ENCODE results near the gene ASGR1.

Gene ASGR1

DNA sequence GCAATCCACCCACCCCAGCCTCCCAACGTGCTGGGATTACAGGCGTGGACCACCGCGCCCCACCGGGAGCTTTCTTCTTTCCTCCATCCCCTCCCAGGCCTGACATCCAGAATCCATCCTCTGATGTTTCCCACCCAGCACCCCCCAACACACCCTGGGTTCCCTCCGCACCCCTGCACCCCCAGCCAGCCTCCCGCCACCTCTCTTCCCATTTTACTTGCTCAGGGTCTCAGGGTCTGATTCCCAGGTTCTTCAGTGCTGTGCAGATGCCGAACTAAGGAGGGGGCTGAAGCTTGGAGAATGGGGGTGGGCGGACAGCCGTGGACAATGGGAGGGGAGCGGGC lies 225 bp downstream of the ASGR1 start:
- Histone ChIP-seq H3K9me3 (ENCODE audit: insufficient read depth, low read length, severe bottlenecking) (no peaks in the 10 kb centered on the region), H3K27me3 (ENCODE audit: insufficient read depth, low read length, poor library complexity) (no peaks in the 10 kb centered on the region), H4K20me1 (ENCODE audit: insufficient read depth, low read length) (no peaks in the 10 kb centered on the region; the same call in 1 of the 2 replicates), H3K4me3 (ENCODE audit: low read depth in 1 of 2, low read length in 2 of 2) (no peak overlapping the region), H3K9ac (ENCODE audit: low read depth, low read length) (no peak overlapping the region), H3K27ac (ENCODE audit: low read length) (no peak overlapping the region), H3K36me3 (ENCODE audit: insufficient read depth, low read length) (no peaks in the 10 kb centered on the region), H3K79me2 (ENCODE audit: insufficient read depth, low read length) (no peaks in the 10 kb centered on the region), H3K4me1 (ENCODE audit: insufficient read depth, low read length) (peaks cover 16% of the 10 kb centered on the region), H2AFZ (ENCODE audit: low read depth, low read length) (no peak overlapping the region), H3K4me2 (ENCODE audit: insufficient read depth, low read length) (no peak overlapping the region)
- DNase-seq (no peak), ATAC-seq (ENCODE audit: insufficient read depth, low read depth) (no peak)
- no peak for TF ChIP-seq CTCF (IDR thresholded peaks at IDR 0.05; ENCODE audit: borderline replicate concordance, extremely low read depth, low read length, poor library complexity, severe bottlenecking)
- no peak for TF ChIP-seq EZH2 (IDR thresholded peaks at IDR 0.05; ENCODE audit: borderline replicate concordance, low read depth, low read length, severe bottlenecking)

DNA sequence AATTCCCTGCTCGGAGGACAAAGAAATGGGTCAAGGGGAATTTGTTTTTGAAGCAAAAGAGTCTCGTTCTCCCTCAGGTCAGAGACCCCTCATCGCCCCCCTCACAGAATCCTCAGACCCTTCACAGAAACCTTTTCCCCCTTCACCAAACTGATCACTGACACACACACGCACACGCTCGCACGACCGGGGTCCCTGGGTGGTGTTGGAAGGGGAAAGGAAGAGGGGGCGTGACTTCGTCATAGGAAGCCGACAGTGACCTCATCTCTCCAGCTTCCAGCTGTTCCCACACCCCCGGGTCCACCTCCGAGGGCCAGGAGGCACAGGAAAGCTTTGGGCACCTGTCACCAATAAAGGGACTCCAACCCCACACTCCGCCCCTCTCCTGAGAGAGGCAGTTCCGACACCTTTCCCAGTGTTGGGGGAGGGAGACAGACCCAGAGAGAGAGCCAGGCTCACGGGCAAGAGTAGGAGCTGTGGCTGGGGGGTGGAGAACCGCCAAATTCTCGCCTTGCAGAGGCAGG lies 1.2 kb downstream of the ASGR1 start:
- no peaks in the 10 kb centered on the region for H3K79me2 ChIP-seq (ENCODE audit: insufficient read depth, low read length)
- H3K4me1 ChIP-seq (ENCODE audit: insufficient read depth, low read length): peaks cover 16% of the 10 kb centered on the region
- no peaks in the 10 kb centered on the region for H3K27me3 ChIP-seq (ENCODE audit: insufficient read depth, low read length, poor library complexity)
- H3K36me3 ChIP-seq (ENCODE audit: insufficient read depth, low read length): no peaks in the 10 kb centered on the region
- peak overlapping the region; percentile 58 for H3K9ac ChIP-seq (ENCODE audit: low read depth, low read length)
- H3K9me3 ChIP-seq (ENCODE audit: insufficient read depth, low read length, severe bottlenecking): no peaks in the 10 kb centered on the region
- peak overlapping the region; percentile 46; the same call in 1 of the 2 replicates for H3K27ac ChIP-seq (ENCODE audit: low read length)
- ATAC-seq (ENCODE audit: insufficient read depth, low read depth): peak; percentile 43; the same call in 2 of the 3 replicates
- peak overlapping the region; percentile 83 for H3K4me2 ChIP-seq (ENCODE audit: insufficient read depth, low read length)
- TF ChIP-seq CTCF (IDR thresholded peaks at IDR 0.05; ENCODE audit: borderline replicate concordance, extremely low read depth, low read length, poor library complexity, severe bottlenecking) (no peak), EZH2 (IDR thresholded peaks at IDR 0.05; ENCODE audit: borderline replicate concordance, low read depth, low read length, severe bottlenecking) (no peak)
- H3K4me3 ChIP-seq (ENCODE audit: low read depth in 1 of 2, low read length in 2 of 2): peak overlapping the region; percentile 8 to 58; a peak in 3 of 4 replicates
- DNase-seq: peak; percentile 39
- peak overlapping the region; percentile 92 for H2AFZ ChIP-seq (ENCODE audit: low read depth, low read length)
- no peaks in the 10 kb centered on the region; the same call in 1 of the 2 replicates for H4K20me1 ChIP-seq (ENCODE audit: insufficient read depth, low read length)

DNA sequence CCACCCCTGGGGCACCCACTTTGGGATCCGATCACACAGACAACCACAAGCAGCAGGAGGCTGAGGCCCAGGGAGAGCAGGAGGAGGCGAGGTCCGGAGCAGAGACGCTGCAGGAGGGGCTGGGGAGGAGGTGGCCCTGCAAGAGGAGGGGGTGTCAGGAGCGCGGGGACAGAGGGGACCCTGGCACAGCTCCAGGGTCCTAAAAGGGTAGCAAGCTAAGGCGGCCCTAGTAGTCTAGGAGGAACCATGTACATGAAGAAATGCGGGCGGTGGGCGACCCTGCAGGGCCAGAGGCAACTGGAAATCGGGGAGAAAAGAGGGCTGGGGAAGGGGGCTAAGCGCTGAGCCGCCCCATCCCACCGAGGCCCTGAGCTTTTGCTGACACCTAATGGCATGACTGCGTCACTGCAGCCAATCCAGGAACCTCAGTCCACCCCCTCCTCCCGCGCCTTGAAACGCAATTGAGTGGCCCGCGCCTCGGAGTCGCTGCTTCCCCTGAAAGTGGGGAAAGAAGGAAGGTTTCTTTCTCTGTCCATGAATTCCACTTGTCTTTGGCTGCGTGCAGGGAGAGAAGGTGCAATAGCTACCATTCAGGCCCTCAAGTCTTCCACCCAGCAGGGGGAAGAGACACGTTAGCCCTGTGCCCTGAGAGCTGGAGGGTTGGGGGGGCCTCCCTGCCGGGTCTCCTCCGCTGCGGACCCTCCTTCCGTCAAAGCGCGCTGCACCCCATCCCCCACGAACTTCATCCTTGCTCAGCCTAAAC lies 1.8 kb downstream of the ASGR1 start:
- ATAC-seq (ENCODE audit: insufficient read depth, low read depth) (peak; percentile 92), DNase-seq (peak; percentile 76)
- Histone ChIP-seq H3K4me3 (ENCODE audit: low read depth in 1 of 2, low read length in 2 of 2) (peak overlapping the region; percentile 8 to 58; a peak in 3 of 4 replicates), H3K27me3 (ENCODE audit: insufficient read depth, low read length, poor library complexity) (no peaks in the 10 kb centered on the region), H4K20me1 (ENCODE audit: insufficient read depth, low read length) (no peaks in the 10 kb centered on the region; the same call in 1 of the 2 replicates), H3K27ac (ENCODE audit: low read length) (peak overlapping the region; percentile 46; the same call in 1 of the 2 replicates), H3K4me1 (ENCODE audit: insufficient read depth, low read length) (peaks cover 16% of the 10 kb centered on the region), H2AFZ (ENCODE audit: low read depth, low read length) (peak overlapping the region; percentile 92), H3K4me2 (ENCODE audit: insufficient read depth, low read length) (peak overlapping the region; percentile 83), H3K9ac (ENCODE audit: low read depth, low read length) (peak overlapping the region; percentile 58), H3K9me3 (ENCODE audit: insufficient read depth, low read length, severe bottlenecking) (no peaks in the 10 kb centered on the region), H3K36me3 (ENCODE audit: insufficient read depth, low read length) (no peaks in the 10 kb centered on the region), H3K79me2 (ENCODE audit: insufficient read depth, low read length) (no peaks in the 10 kb centered on the region)
- no peak for TF ChIP-seq EZH2 (IDR thresholded peaks at IDR 0.05; ENCODE audit: borderline replicate concordance, low read depth, low read length, severe bottlenecking)
- TF ChIP-seq CTCF (IDR thresholded peaks at IDR 0.05; ENCODE audit: borderline replicate concordance, extremely low read depth, low read length, poor library complexity, severe bottlenecking): peak; percentile 99

Measured in DND-41 (cell line).